Effector memory CD4-positive, alpha-beta T cell (primary cell): ENCODE data around the gene CRHR2.

Source experiments
- DNase-seq, 3 donors: peaks; one replicate each; pipeline ENCODE4 v3.0.0-alpha.2; 2020
- H3K27ac ChIP-seq: 2 replicates; pipeline ENCODE4 v1.7.0; 2013; ENCODE audit warnings: mild to moderate bottlenecking, low read length, moderate library complexity; ENCODE audit not compliant: insufficient read depth, poor library complexity, severe bottlenecking
- H3K27me3 ChIP-seq: replicated peaks from 2 replicates; pipeline ENCODE4 v1.7.0; 2013; ENCODE audit warnings: mild to moderate bottlenecking, low read length; ENCODE audit not compliant: insufficient read depth, control insufficient read depth, poor library complexity, severe bottlenecking
- H3K36me3 ChIP-seq: 2 replicates; pipeline ENCODE4 v1.7.0; 2013; ENCODE audit warnings: mild to moderate bottlenecking, low read length, moderate library complexity; ENCODE audit not compliant: control insufficient read depth, insufficient read depth
- H3K4me1 ChIP-seq: 2 replicates; pipeline ENCODE4 v1.7.0; 2013; ENCODE audit warnings: low read length, mild to moderate bottlenecking; ENCODE audit not compliant: control insufficient read depth, insufficient read depth, poor library complexity, severe bottlenecking
- H3K4me3 ChIP-seq: 2 replicates; pipeline ENCODE4 v1.7.0; 2013; ENCODE audit warnings: low read length, low read depth, mild to moderate bottlenecking; ENCODE audit not compliant: insufficient read depth, poor library complexity, severe bottlenecking
- H3K9me3 ChIP-seq: 2 replicates; pipeline ENCODE4 v1.7.0; 2013; ENCODE audit warnings: mild to moderate bottlenecking, low read length, moderate library complexity; ENCODE audit not compliant: control insufficient read depth

Gene CRHR2

GRCh38 chr7:30657131-30657530 lies 25.1 kb downstream of the CRHR2 start:
- Histone ChIP-seq H3K4me3 (no peak overlapping the region), H3K9me3 (no peaks in the 10 kb centered on the region), H3K4me1 (no peaks in the 10 kb centered on the region), H3K27ac (no peak overlapping the region), H3K36me3 (no peaks in the 10 kb centered on the region), H3K27me3 (no peaks in the 10 kb centered on the region)
- DNase-seq: no peak

GRCh38 chr7:30656006-30656957 lies 26.0 kb downstream of the CRHR2 start:
- Histone ChIP-seq H3K27ac (no peak overlapping the region), H3K4me3 (no peak overlapping the region), H3K27me3 (no peaks in the 10 kb centered on the region), H3K4me1 (no peaks in the 10 kb centered on the region), H3K36me3 (no peaks in the 10 kb centered on the region), H3K9me3 (no peaks in the 10 kb centered on the region)
- DNase-seq: no peak

GRCh38 chr7:30655096-30655970 lies 26.9 kb downstream of the CRHR2 start:
- Histone ChIP-seq H3K9me3 (no peaks in the 10 kb centered on the region), H3K27me3 (no peaks in the 10 kb centered on the region), H3K4me1 (no peaks in the 10 kb centered on the region), H3K4me3 (no peak overlapping the region), H3K36me3 (no peaks in the 10 kb centered on the region), H3K27ac (no peak overlapping the region)
- no peak for DNase-seq

GRCh38 chr7:30654296-30655090 lies 27.8 kb downstream of the CRHR2 start:
- Histone ChIP-seq H3K27ac (no peak overlapping the region), H3K9me3 (no peaks in the 10 kb centered on the region), H3K27me3 (no peaks in the 10 kb centered on the region), H3K4me3 (no peak overlapping the region), H3K36me3 (no peaks in the 10 kb centered on the region), H3K4me1 (no peaks in the 10 kb centered on the region)
- no peak for DNase-seq

GRCh38 chr7:30652698-30653641 lies 29.3 kb downstream of the CRHR2 start:
- no peaks in the 10 kb centered on the region for H3K36me3 ChIP-seq
- H3K4me1 ChIP-seq: no peaks in the 10 kb centered on the region
- no peak overlapping the region for H3K27ac ChIP-seq
- no peak for DNase-seq
- no peak overlapping the region for H3K4me3 ChIP-seq
- H3K27me3 ChIP-seq: no peaks in the 10 kb centered on the region
- H3K9me3 ChIP-seq: no peaks in the 10 kb centered on the region

GRCh38 chr7:30652132-30652531 lies 30.1 kb downstream of the CRHR2 start:
- Histone ChIP-seq H3K9me3 (no peaks in the 10 kb centered on the region), H3K4me3 (no peak overlapping the region), H3K4me1 (no peaks in the 10 kb centered on the region), H3K27me3 (no peaks in the 10 kb centered on the region), H3K27ac (no peak overlapping the region), H3K36me3 (no peaks in the 10 kb centered on the region)
- no peak for DNase-seq

- Histone ChIP-seq H3K27ac (no peak overlapping the region), H3K36me3 (no peaks in the 10 kb centered on the region), H3K4me3 (no peak overlapping the region), H3K27me3 (no peaks in the 10 kb centered on the region), H3K9me3 (no peaks in the 10 kb centered on the region), H3K4me1 (no peaks in the 10 kb centered on the region)
- no peak for DNase-seq
These were observed 31.8 kb downstream of the CRHR2 start for GRCh38 chr7:30650421-30650808.

GRCh38 chr7:30649717-30650420 lies 32.4 kb downstream of the CRHR2 start:
- no peak for DNase-seq
- no peaks in the 10 kb centered on the region for H3K27me3 ChIP-seq
- no peak overlapping the region for H3K4me3 ChIP-seq
- H3K27ac ChIP-seq: no peak overlapping the region
- no peaks in the 10 kb centered on the region for H3K36me3 ChIP-seq
- H3K9me3 ChIP-seq: no peaks in the 10 kb centered on the region
- no peaks in the 10 kb centered on the region for H3K4me1 ChIP-seq
